H1 (cell line): Measurements from ENCODE around the gene HOXD1. TPM values are rescaled to one million over a fixed set of nuclear protein-coding genes. Genes with fewer than 3 reads are reported as not detected.
A peak's percentile ranks its signal among the peaks of the same experiment; 100 is the strongest.

Source experiments
- CTCF ChIA-PET: fragments of 300-600 bp; sonication (Branson Sonifier 250); formaldehyde crosslinking; loops from one replicate; lab custom pipeline; 2021; ENCODE audit not compliant: partially characterized antibody; lab: Charles Lee
- POLR2A ChIA-PET: fragments of 300-600 bp; sonication (Branson Sonifier 250); formaldehyde crosslinking; loops from one replicate; lab custom pipeline; 2021; ENCODE audit warnings: inconsistent platforms; ENCODE audit not compliant: partially characterized antibody; lab: Charles Lee
- DNase-seq, 2 experiments: peaks; one replicate each; pipeline versions ENCODE4 v3.0.0 to v3.0.0-alpha.2; 2010 to 2022; ENCODE audit warnings: low spot score in 2 of 2, low read depth in 1 of 2, mixed read lengths in 1 of 2
- FAIRE-seq: peaks from 2 replicates; lab custom pipeline; 2011; peaks lifted over from hg19 to GRCh38; lab: Jason Lieb, UNC
- H2AFZ ChIP-seq: 2 replicates; pipeline ENCODE4 v1.8.1; 2012; ENCODE audit warnings: low read length, inconsistent platforms
- H2AK5ac ChIP-seq: 2 replicates; pipeline ENCODE4 v1.6.1; 2013; ENCODE audit warnings: low read depth, low read length
- H2BK120ac ChIP-seq: replicated peaks from 2 replicates; pipeline ENCODE3; 2013; ENCODE audit warnings: low read depth, low read length, inconsistent platforms
- H2BK12ac ChIP-seq: 2 replicates; pipeline ENCODE4 v1.6.1; 2013; ENCODE audit warnings: low read depth, low read length
- H2BK15ac ChIP-seq: 2 replicates; pipeline ENCODE4 v1.6.1; 2013; ENCODE audit warnings: low read length
- H2BK20ac ChIP-seq: 2 replicates; pipeline ENCODE4 v1.6.1; 2013; ENCODE audit warnings: low read length
- H2BK5ac ChIP-seq: 2 replicates; pipeline ENCODE4 v1.6.1; 2013; ENCODE audit warnings: low read depth, low read length
- H3K14ac ChIP-seq: 2 replicates; pipeline ENCODE4 v1.6.1; 2013; ENCODE audit warnings: inconsistent platforms; ENCODE audit not compliant: insufficient read length
- H3K18ac ChIP-seq: 2 replicates; pipeline ENCODE4 v1.6.1; 2013; ENCODE audit warnings: low read length; ENCODE audit errors: extremely low read depth
- H3K23ac ChIP-seq: 2 replicates; pipeline ENCODE4 v1.6.1; 2013; ENCODE audit warnings: inconsistent platforms; ENCODE audit not compliant: insufficient read length
- H3K23me2 ChIP-seq: 2 replicates; pipeline ENCODE4 v1.6.1; 2013; ENCODE audit warnings: low read depth, low read length
- H3K27ac ChIP-seq: 2 replicates; pipeline ENCODE4 v1.6.1; 2011; ENCODE audit warnings: low read depth, low read length, inconsistent platforms
- H3K27me3 ChIP-seq, 4 experiments: replicated peaks in 1 of 4; 1 replicate in 1 of 4; 2 replicates in 3 of 4; pipeline versions ENCODE4 v1.6.1 to v1.8.1; 2011 to 2013; ENCODE audit warnings: low read length in 3 of 4, mild to moderate bottlenecking in 3 of 4, inconsistent platforms in 2 of 4, mixed read lengths in 2 of 4, moderate library complexity in 1 of 4; ENCODE audit not compliant: control insufficient read depth in 3 of 4, insufficient read depth in 3 of 4; ENCODE audit errors: extremely low read depth in 1 of 4
- H3K36me3 ChIP-seq, 4 experiments: 2 replicates each; pipeline versions ENCODE4 v1.6.1 to v1.8.1; 2011 to 2013; ENCODE audit warnings: mild to moderate bottlenecking in 4 of 4, low read length in 3 of 4, moderate library complexity in 2 of 4, control low read depth in 1 of 4, inconsistent platforms in 1 of 4; ENCODE audit not compliant: insufficient read depth in 4 of 4, control insufficient read depth in 2 of 4
- H3K4ac ChIP-seq: replicated peaks from 2 replicates; pipeline ENCODE3; 2013; ENCODE audit warnings: low read length, low read depth, mixed read lengths, inconsistent platforms; ENCODE audit not compliant: insufficient read length
- H3K4me1 ChIP-seq, 4 experiments: replicated peaks in 1 of 4; 1 replicate in 1 of 4; 2 replicates in 3 of 4; pipeline versions ENCODE4 v1.6.1 to v1.8.1; 2011 to 2013; ENCODE audit warnings: low read length in 3 of 4, inconsistent platforms in 2 of 4, mixed read lengths in 1 of 4; ENCODE audit not compliant: insufficient read depth in 4 of 4, control insufficient read depth in 3 of 4
- H3K4me2 ChIP-seq, 2 experiments: 2 replicates each; pipeline versions ENCODE4 v1.6.1 to v1.8.1; 2011 to 2013; ENCODE audit warnings: low read depth in 2 of 2, low read length in 2 of 2, control low read depth in 1 of 2, inconsistent platforms in 1 of 2, mild to moderate bottlenecking in 1 of 2; ENCODE audit not compliant: insufficient read depth in 1 of 2
- H3K4me3 ChIP-seq, 4 experiments: fragments of 200-600, 300-600 bp in 1 of 4; sonication (generic), shearing (Covaris generic), sonication (Bioruptor Twin) in 1 of 4; 2 replicates each; pipeline versions ENCODE4 v1.5.1 to v1.8.1; 2011 to 2016; ENCODE audit warnings: low read length in 4 of 4, low read depth in 3 of 4, control low read depth in 2 of 4, inconsistent platforms in 2 of 4, mild to moderate bottlenecking in 2 of 4, mixed read lengths in 1 of 4, moderate library complexity in 1 of 4; ENCODE audit not compliant: insufficient read depth in 2 of 4; ENCODE audit errors: extremely low read depth in 1 of 4
- H3K56ac ChIP-seq: replicated peaks from 2 replicates; pipeline ENCODE3; 2013; ENCODE audit warnings: low read depth, mild to moderate bottlenecking, mixed read lengths, low read length, inconsistent platforms; ENCODE audit not compliant: insufficient read length
- H3K79me1 ChIP-seq: 2 replicates; pipeline ENCODE4 v1.6.1; 2013; ENCODE audit warnings: low read depth, low read length, control low read depth
- H3K79me2 ChIP-seq, 2 experiments: 2 replicates each; pipeline versions ENCODE4 v1.6.1 to v1.8.1; 2012 to 2013; ENCODE audit warnings: low read length in 2 of 2, mild to moderate bottlenecking in 2 of 2, inconsistent platforms in 1 of 2; ENCODE audit not compliant: insufficient read depth in 2 of 2, control insufficient read depth in 1 of 2
- H3K9ac ChIP-seq, 4 experiments: replicated peaks in 1 of 4; 1 replicate in 1 of 4; 2 replicates in 3 of 4; pipeline versions ENCODE4 v1.6.1 to v1.8.1; 2011 to 2013; ENCODE audit warnings: low read depth in 3 of 4, low read length in 3 of 4, control low read depth in 2 of 4, mild to moderate bottlenecking in 2 of 4, moderate library complexity in 2 of 4, inconsistent platforms in 1 of 4; ENCODE audit errors: extremely low read depth in 1 of 4
- H3K9me3 ChIP-seq, 2 experiments: 2 replicates each; pipeline versions ENCODE4 v1.6.1 to v1.8.1; 2012 to 2013; ENCODE audit warnings: mild to moderate bottlenecking in 2 of 2, moderate library complexity in 2 of 2, control low read depth in 1 of 2, inconsistent platforms in 1 of 2, low read depth in 1 of 2, low read length in 1 of 2, mixed read lengths in 1 of 2; ENCODE audit not compliant: insufficient read depth in 2 of 2
- H4K20me1 ChIP-seq, 2 experiments: replicated peaks in 1 of 2; 2 replicates each; pipeline versions ENCODE3 to v1.8.1; 2011 to 2013; ENCODE audit warnings: inconsistent platforms in 2 of 2, low read length in 2 of 2, mild to moderate bottlenecking in 1 of 2; ENCODE audit not compliant: insufficient read depth in 2 of 2, control insufficient read depth in 1 of 2
- H4K5ac ChIP-seq: 2 replicates; pipeline ENCODE4 v1.6.1; 2013; ENCODE audit warnings: low read length, low read depth, mixed read lengths, inconsistent platforms; ENCODE audit not compliant: insufficient read length
- H4K8ac ChIP-seq: 2 replicates; pipeline ENCODE4 v1.8.0; 2013; ENCODE audit warnings: mild to moderate bottlenecking, moderate library complexity, low read length, inconsistent platforms; ENCODE audit not compliant: insufficient read depth; ENCODE audit errors: extremely low read depth
- H4K91ac ChIP-seq: replicated peaks from 2 replicates; pipeline ENCODE3; 2013; ENCODE audit warnings: low read length, mixed read lengths, inconsistent platforms; ENCODE audit not compliant: insufficient read length
- CBX8 ChIP-seq: fragments of 300-800, 300-1000 bp; sonication (generic); IDR thresholded peaks from 2 replicates; pipeline ENCODE4 v1.7.1; 2016; ENCODE audit warnings: low read depth, low read length, borderline replicate concordance
- GTF2F1 ChIP-seq: IDR thresholded peaks from 2 replicates; pipeline ENCODE4 v1.6.1; 2012; ENCODE audit warnings: low read depth, low read length, improper control_type of control experiment, borderline replicate concordance
- WGBS, 2 experiments: shearing (Covaris generic) in 1 of 2; methylation state at CpG; one replicate each; pipeline versions ENCODE4 v1.1.6 to v1.1.7; 2013 to 2015; ENCODE audit warnings: low lambda C conversion rate in 2 of 2, mixed read lengths in 2 of 2, inconsistent platforms in 1 of 2, low coverage in 1 of 2, missing lambda C conversion rate in 1 of 2; ENCODE audit not compliant: insufficient replicate concordance in 2 of 2, insufficient coverage in 1 of 2, insufficient read length in 1 of 2; ENCODE audit errors: extremely low coverage in 1 of 2, missing lambda C conversion rate in 1 of 2; 5-methylcytosine and 5-hydroxymethylcytosine counted together
- polyA plus RNA-seq, 7 experiments: library from polyadenylated mRNA; depleted of rRNA in 3 of 7; stranded (reverse) in 5 of 7; unstranded in 2 of 7; fragments of >200 nt in 5 of 7; fragments of 200-250 nt in 2 of 7; gene quantifications; 1 replicate in 5 of 7; 2 replicates in 1 of 7; 4 replicates in 1 of 7; pipeline versions ENCODE4 v1.2.1 to v1.2.3, GENCODE V29; 2011 to 2013; ENCODE audit warnings: missing spikeins in 2 of 7, mixed read lengths in 2 of 7
- total RNA-seq: library from RNA; stranded (reverse); fragmentation: NEBNext Ultra II Directional; extraction: Animal tissue kit (Norgen Biotek cat#: 25700); gene quantifications from 2 replicates; pipeline ENCODE4 v1.2.1, GENCODE V29; 2021

HOXD1 gene
- total and polyA plus RNA-seq, 2 of the 8 experiments (the other 6 are each of a cell fraction or from before 2014, with no cell fraction given): 0.03 TPM; not detected in 1

- Histone ChIP-seq H2AFZ (no peak overlapping the region), H3K23ac (no peak overlapping the region)
Measured at GRCh38 chr2:176156301-176156806, 32.1 kb upstream of the HOXD1 start.

More at GRCh38 chr2:176156301-176156806, 32.1 kb upstream of the HOXD1 start:
- Histone ChIP-seq H3K14ac (no peak overlapping the region), H4K20me1 (peaks cover 19 to 40% of the 10 kb centered on the region in 2 experiments), H4K8ac (no peak overlapping the region), H3K27me3 (peaks cover 98 to 100% (median 100%) of the 10 kb centered on the region in 4 experiments), H3K4me2 (no peak overlapping the region), H3K27ac (no peak overlapping the region), H2AK5ac (no peak overlapping the region), H3K36me3 (peaks cover 0 to 14% (median 0%) of the 10 kb centered on the region in 4 experiments; a peak in 1 of 8 replicates), H3K79me1 (no peaks in the 10 kb centered on the region), H2BK15ac (no peak overlapping the region), H3K4me1 (peaks cover 0 to 12% (median 7%) of the 10 kb centered on the region in 4 experiments; a peak in 5 of 7 replicates), H2BK20ac (no peak overlapping the region), H3K9me3 (no peaks in the 10 kb centered on the region), H3K9ac (no peak overlapping the region), H3K4ac (no peak overlapping the region), H3K79me2 (no peaks in the 10 kb centered on the region), H2BK120ac (no peak overlapping the region), H2BK5ac (no peak overlapping the region), H3K23me2 (no peaks in the 10 kb centered on the region), H3K56ac (no peak overlapping the region), H2BK12ac (no peak overlapping the region), H3K4me3 (no peak overlapping the region), H3K18ac (no peak overlapping the region), H4K5ac (no peak overlapping the region), H4K91ac (no peak overlapping the region)
- TF ChIP-seq CBX8: peak; percentile 35; the same call in 1 of the 2 replicates
- no peak for TF ChIP-seq GTF2F1
- FAIRE-seq (no peak), DNase-seq (no peak)
- WGBS, 2 experiments: 19% methylated on average over 8 of the region's 8 CpGs; no CpG with 5 or more reads in 1 of the 2 experiments
- ChIA-PET POLR2A (interaction anchor here (1.4 to 1.9 kb wide), 3 partner anchors 26 to 68 kb away, joined by 3 to 4 read pairs (median 3); no protein-coding TSS in a partner anchor), CTCF (interaction anchor here (0.7 to 2.3 kb wide), 8 partner anchors 12 to 861 kb away, joined by 3 to 15 read pairs (median 4); partner anchors contain the start of gene HOXD9)
